ENCODE results near the gene REEP6. TPM values are rescaled to one million over a fixed set of nuclear protein-coding genes. Genes with fewer than 3 reads are reported as not detected.
A peak's percentile ranks its signal among the peaks of the same experiment; 100 is the strongest.

The REEP6 gene
- total RNA-seq, 4 donors from 2014 or later, result 4.2 to 8.5 (median 5.9) TPM

GRCh38 chr19:1510442-1510806 lies 19.4 kb downstream of the REEP6 start:
- Histone ChIP-seq H3K4me1 (peaks cover 0 to 21% of the 10 kb centered on the region in 2 donors), H3K36me3 (no peaks in the 10 kb centered on the region), H3K9me3 (no peaks in the 10 kb centered on the region), H3K4me3 (replicated peaks in 1 of 3) (no peak overlapping the region), H3K27ac (no peak overlapping the region), H3K27me3 (peaks cover 6% of the 10 kb centered on the region)
- no peak for DNase-seq
- WGBS, 2 donors, result 12 to 22% methylated on average over 5 of the region's 25 CpGs
- intact Hi-C loops (cut with DNase I), result no loop called here
- TF ChIP-seq CTCF (IDR thresholded peaks at IDR 0.05) (no peak), POLR2A (IDR thresholded peaks at IDR 0.05) (no peak)

- TF ChIP-seq CTCF (IDR thresholded peaks at IDR 0.05) (no peak), POLR2A (IDR thresholded peaks at IDR 0.05) (no peak)
- 42 to 51% methylated on average over 7 to 8 of the region's 9 CpGs for WGBS, 2 donors
- Histone ChIP-seq H3K27me3 (peaks cover 6% of the 10 kb centered on the region), H3K4me3 (replicated peaks in 1 of 3) (no peak overlapping the region), H3K36me3 (no peaks in the 10 kb centered on the region), H3K27ac (no peak overlapping the region), H3K9me3 (no peaks in the 10 kb centered on the region), H3K4me1 (peaks cover 0 to 21% of the 10 kb centered on the region in 2 donors)
- intact Hi-C loops (cut with DNase I), result no loop called here
- no peak for DNase-seq
These were observed 19.8 kb downstream of the REEP6 start for GRCh38 chr19:1510807-1511206.

GRCh38 chr19:1511318-1512317 lies 20.6 kb downstream of the REEP6 start:
- peaks cover 0 to 21% of the 10 kb centered on the region in 2 donors for H3K4me1 ChIP-seq
- peaks cover 6% of the 10 kb centered on the region for H3K27me3 ChIP-seq
- no peak for DNase-seq

GRCh38 chr19:1512671-1513498 lies 21.9 kb downstream of the REEP6 start, which contains the start of gene ADAMTSL5:
Gene ADAMTSL5 (minus strand): TSS chr19:1513019. CDS start chr19:1510943, 2,076 bp downstream.
- H3K27me3 ChIP-seq, result peaks cover 6% of the 10 kb centered on the region
- WGBS, 2 donors, result 25 to 38% methylated on average over 4 to 6 of the region's 78 CpGs
- peaks cover 0 to 17% of the 10 kb centered on the region in 2 donors for H3K4me1 ChIP-seq
- TF ChIP-seq CTCF (IDR thresholded peaks at IDR 0.05), result no peak
- no peak for TF ChIP-seq POLR2A (IDR thresholded peaks at IDR 0.05)
- intact Hi-C loops (cut with DNase I), result no loop called here
- peak within 1 kb of the TSS in 1 of 3 donors; percentile 34 for H3K4me3 ChIP-seq (replicated peaks in 1 of 3)
- no peaks in the 10 kb centered on the region for H3K36me3 ChIP-seq
- no peak within 1 kb of the TSS for H3K27ac ChIP-seq
- H3K9me3 ChIP-seq, result no peaks in the 10 kb centered on the region
- no peak for DNase-seq

More at GRCh38 chr19:1511318-1512317, 20.6 kb downstream of the REEP6 start:
- intact Hi-C loops (cut with DNase I), result no loop called here
- no peak overlapping the region for H3K27ac ChIP-seq
- no peak overlapping the region for H3K4me3 ChIP-seq (replicated peaks in 1 of 3)
- no peaks in the 10 kb centered on the region for H3K9me3 ChIP-seq
- no peaks in the 10 kb centered on the region for H3K36me3 ChIP-seq
- no peak for TF ChIP-seq POLR2A (IDR thresholded peaks at IDR 0.05)
- TF ChIP-seq CTCF (IDR thresholded peaks at IDR 0.05), result no peak
- whole genome bisulfite sequencing, 2 donors, result 56 to 63% methylated on average over 12 to 18 of the region's 22 CpGs

Data from thyroid gland (tissue), 4 donors.